ENCODE data around the gene RXRA. TPM values are rescaled to one million over a fixed set of nuclear protein-coding genes. Genes with fewer than 3 reads are reported as not detected.

Gene RXRA
- total and polyA plus RNA-seq, 9 donors, result 12.4 to 82.2 (median 70.6) TPM

DNA sequence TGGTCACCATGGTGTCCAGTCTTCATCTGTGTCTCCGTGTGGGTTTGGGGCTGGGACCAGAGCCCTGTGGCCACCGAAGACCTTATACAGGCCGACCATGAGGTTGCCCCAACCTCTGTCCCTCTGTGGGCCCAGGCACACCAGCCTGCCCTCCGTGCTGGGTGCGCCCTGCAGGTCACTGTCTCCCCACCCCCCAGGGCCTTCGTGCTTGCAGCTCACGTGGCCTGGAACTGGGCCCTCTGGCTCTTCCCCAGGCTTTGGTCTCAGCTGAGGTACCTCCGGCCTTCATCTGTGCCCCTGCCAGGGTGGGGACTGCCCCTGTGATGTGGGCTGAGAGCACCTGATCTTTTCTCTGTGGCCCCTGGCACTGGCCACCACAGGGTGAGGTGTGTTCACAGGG, 92.1 kb downstream of the RXRA start:
- Histone ChIP-seq H3K36me3 (no peaks in the 10 kb centered on the region), H3K4me1 (ENCODE audit: insufficient read depth) (peaks cover 37% of the 10 kb centered on the region), H3K27me3 (no peaks in the 10 kb centered on the region), H3K9me3 (no peaks in the 10 kb centered on the region), H3K4me3 (no peak overlapping the region), H3K27ac (peak overlapping the region in 1 of 2 donors; percentile 60)
- no peak for TF ChIP-seq POLR2A (IDR thresholded peaks at IDR 0.05)
- TF ChIP-seq EP300 (IDR thresholded peaks at IDR 0.05), result no peak
- TF ChIP-seq, protein P1, sequence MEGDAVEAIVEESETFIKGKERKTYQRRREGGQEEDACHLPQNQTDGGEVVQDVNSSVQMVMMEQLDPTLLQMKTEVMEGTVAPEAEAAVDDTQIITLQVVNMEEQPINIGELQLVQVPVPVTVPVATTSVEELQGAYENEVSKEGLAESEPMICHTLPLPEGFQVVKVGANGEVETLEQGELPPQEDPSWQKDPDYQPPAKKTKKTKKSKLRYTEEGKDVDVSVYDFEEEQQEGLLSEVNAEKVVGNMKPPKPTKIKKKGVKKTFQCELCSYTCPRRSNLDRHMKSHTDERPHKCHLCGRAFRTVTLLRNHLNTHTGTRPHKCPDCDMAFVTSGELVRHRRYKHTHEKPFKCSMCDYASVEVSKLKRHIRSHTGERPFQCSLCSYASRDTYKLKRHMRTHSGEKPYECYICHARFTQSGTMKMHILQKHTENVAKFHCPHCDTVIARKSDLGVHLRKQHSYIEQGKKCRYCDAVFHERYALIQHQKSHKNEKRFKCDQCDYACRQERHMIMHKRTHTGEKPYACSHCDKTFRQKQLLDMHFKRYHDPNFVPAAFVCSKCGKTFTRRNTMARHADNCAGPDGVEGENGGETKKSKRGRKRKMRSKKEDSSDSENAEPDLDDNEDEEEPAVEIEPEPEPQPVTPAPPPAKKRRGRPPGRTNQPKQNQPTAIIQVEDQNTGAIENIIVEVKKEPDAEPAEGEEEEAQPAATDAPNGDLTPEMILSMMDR (IDR thresholded peaks at IDR 0.05), result no peak
- 43 to 74% (median 56%) methylated on average over 8 of the region's 8 CpGs for WGBS, 3 donors
- peak in 3 of 5 donors; percentile 42 to 57 (median 54) for DNase-seq
- intact Hi-C loops (cut with DNase I), result loop anchor here in 1 of 4 donors (5.0 kb wide), 1 partner anchor 81 kb away; no protein-coding TSS in a partner anchor

- Histone ChIP-seq H3K4me1 (ENCODE audit: insufficient read depth) (peaks cover 44% of the 10 kb centered on the region), H3K9me3 (no peaks in the 10 kb centered on the region), H3K27me3 (no peaks in the 10 kb centered on the region), H3K36me3 (no peaks in the 10 kb centered on the region), H3K27ac (peak overlapping the region; percentile 11 to 60), H3K4me3 (no peak overlapping the region)
- 36 to 59% (median 51%) methylated on average over 23 of the region's 23 CpGs for WGBS, 3 donors
- DNase-seq, result peak; percentile 45 to 67 (median 64)
- no peak for TF ChIP-seq POLR2A (IDR thresholded peaks at IDR 0.05)
- TF ChIP-seq EP300 (IDR thresholded peaks at IDR 0.05), result no peak
- intact Hi-C loops (cut with DNase I), result loop anchor here in 1 of 4 donors (5.0 kb wide), 1 partner anchor 82 kb away; no protein-coding TSS in a partner anchor
These were observed 92.9 kb downstream of the RXRA start for GRCh38 chr9:134419000-134419683.

DNA sequence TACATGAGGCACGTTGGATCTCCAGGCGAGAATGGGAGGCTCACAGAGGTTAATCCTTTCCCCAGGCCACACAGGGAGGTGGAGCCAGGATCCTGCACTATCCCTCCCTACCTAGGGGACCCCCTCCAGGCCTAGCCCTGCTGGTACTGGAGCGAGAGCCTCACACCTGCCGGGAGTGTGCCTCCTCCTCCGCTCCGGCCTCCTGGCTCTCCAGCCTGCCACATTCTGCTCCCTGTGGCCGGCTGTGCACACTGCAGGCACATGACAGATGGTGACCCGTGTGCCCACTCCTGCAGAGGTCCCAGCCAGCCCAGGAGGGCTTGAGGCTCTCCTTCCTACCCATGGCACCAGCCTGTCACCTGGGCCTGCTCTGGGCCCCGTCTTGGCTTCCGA, 93.4 kb downstream of the RXRA start:
- Histone ChIP-seq H3K9me3 (no peaks in the 10 kb centered on the region), H3K27me3 (no peaks in the 10 kb centered on the region), H3K36me3 (no peaks in the 10 kb centered on the region), H3K27ac (peak overlapping the region in 1 of 2 donors; percentile 60), H3K4me1 (ENCODE audit: insufficient read depth) (peaks cover 48% of the 10 kb centered on the region), H3K4me3 (no peak overlapping the region)
- TF ChIP-seq, protein P1 (IDR thresholded peaks at IDR 0.05), result peak in 1 of 3 donors; percentile 12
- no peak for TF ChIP-seq EP300 (IDR thresholded peaks at IDR 0.05)
- intact Hi-C loops (cut with DNase I), result loop anchor here in 3 of 4 donors (5.0 to 10.0 kb wide), 3 partner anchors 42 to 85 kb away; no protein-coding TSS in a partner anchor
- DNase-seq, result no peak
- WGBS, 3 donors, result 80 to 90% (median 83%) methylated on average over 10 of the region's 10 CpGs

DNA sequence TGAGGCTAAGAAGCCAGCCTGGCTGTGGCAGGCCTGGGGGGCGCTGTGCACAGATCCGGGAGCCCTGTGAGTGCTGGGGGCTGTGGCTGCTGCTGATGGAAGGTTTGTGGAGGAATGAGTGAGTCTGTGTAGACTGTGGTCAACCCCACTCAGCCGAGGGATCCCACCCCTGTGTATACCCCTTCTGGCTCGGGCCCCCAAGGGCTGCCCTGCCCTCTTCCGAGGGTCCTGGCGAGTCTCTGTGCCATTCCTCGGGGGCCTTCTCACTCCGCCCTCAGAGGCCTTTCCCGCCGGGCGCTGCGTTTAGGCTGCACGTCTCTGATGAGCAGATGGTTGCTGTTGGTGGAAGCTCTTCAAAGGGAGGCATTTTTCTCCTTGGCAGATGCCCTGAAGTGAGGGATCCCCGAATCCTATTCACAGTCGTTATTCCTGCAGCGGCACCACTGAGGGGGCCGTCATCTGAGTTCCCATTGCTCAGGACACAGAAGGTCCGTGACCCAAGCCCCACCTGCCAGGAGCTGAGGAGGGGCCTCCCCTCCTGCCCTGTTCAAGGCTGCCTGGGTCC, 94.1 kb downstream of the RXRA start:
- no peaks in the 10 kb centered on the region for H3K36me3 ChIP-seq
- peaks cover 52% of the 10 kb centered on the region for H3K4me1 ChIP-seq (ENCODE audit: insufficient read depth)
- H3K9me3 ChIP-seq, result no peaks in the 10 kb centered on the region
- no peaks in the 10 kb centered on the region for H3K27me3 ChIP-seq
- no peak overlapping the region for H3K4me3 ChIP-seq
- intact Hi-C loops (cut with DNase I), result loop anchor here in 2 of 4 donors (5.0 to 10.0 kb wide), 2 partner anchors 43 to 86 kb away; no protein-coding TSS in a partner anchor
- DNase-seq, result no peak
- TF ChIP-seq EP300 (IDR thresholded peaks at IDR 0.05) (no peak), POLR2A (IDR thresholded peaks at IDR 0.05) (no peak)
- TF ChIP-seq, protein P1 (IDR thresholded peaks at IDR 0.05), result no peak
- peak overlapping the region in 1 of 2 donors; percentile 60 for H3K27ac ChIP-seq
- WGBS, 3 donors, result 85 to 89% (median 88%) methylated on average over 17 to 18 of the region's 18 CpGs
